Measurements from ENCODE around the gene HELZ.
A peak's percentile ranks its signal among the peaks of the same experiment; 100 is the strongest.
"Not testable (repeated sequence)": the region's sequence is repeated elsewhere in the genome, so short reads cannot be mapped to it uniquely, and the experiment has no call there.

Gene HELZ

GRCh38 chr17:67245073-67245693 lies at the start of gene HELZ:
Gene HELZ, minus strand, starts transcription at chr17:67245196. Its CDS starts 26,392 bp downstream, at chr17:67218804.
- DNase-seq (ENCODE audit: low spot score) = peak; percentile 82

- DNase-seq (ENCODE audit: low spot score) = peak; percentile 74
Observed at GRCh38 chr17:67293251-67294203, 48.5 kb upstream of the HELZ start.

GRCh38 chr17:67290711-67291291 lies 45.8 kb upstream of the HELZ start:
- DNase-seq (ENCODE audit: low spot score) = no peak

GRCh38 chr17:67290244-67290643 lies 45.2 kb upstream of the HELZ start:
- no peak for DNase-seq (ENCODE audit: low spot score)

- DNase-seq (ENCODE audit: low spot score) = no peak
Observed at GRCh38 chr17:67289181-67289876, 44.3 kb upstream of the HELZ start.

- DNase-seq (ENCODE audit: low spot score) = not testable (repeated sequence)
Observed at GRCh38 chr17:67286826-67287225, 41.8 kb upstream of the HELZ start.

- no peak for DNase-seq (ENCODE audit: low spot score)
Observed at GRCh38 chr17:67285360-67285759, 40.4 kb upstream of the HELZ start.

- DNase-seq (ENCODE audit: low spot score) = no peak
Observed at GRCh38 chr17:67283731-67284516, 38.9 kb upstream of the HELZ start.

- DNase-seq (ENCODE audit: low spot score) = no peak
Observed at GRCh38 chr17:67281743-67282142, 36.7 kb upstream of the HELZ start.

- DNase-seq (ENCODE audit: low spot score) = no peak
Observed at GRCh38 chr17:67281053-67281452, 36.1 kb upstream of the HELZ start.

- no peak for DNase-seq (ENCODE audit: low spot score)
Observed at GRCh38 chr17:67280279-67280678, 35.3 kb upstream of the HELZ start.

GRCh38 chr17:67279115-67279514 lies 34.1 kb upstream of the HELZ start:
- no peak for DNase-seq (ENCODE audit: low spot score)

GRCh38 chr17:67278363-67278762 lies 33.4 kb upstream of the HELZ start:
- no peak for DNase-seq (ENCODE audit: low spot score)

- no peak for DNase-seq (ENCODE audit: low spot score)
Observed at GRCh38 chr17:67276075-67276474, 31.1 kb upstream of the HELZ start.

- DNase-seq (ENCODE audit: low spot score) = no peak
Observed at GRCh38 chr17:67274466-67274865, 29.5 kb upstream of the HELZ start.

GRCh38 chr17:67273900-67274299 lies 28.9 kb upstream of the HELZ start:
- no peak for DNase-seq (ENCODE audit: low spot score)

GRCh38 chr17:67272312-67273047 lies 27.5 kb upstream of the HELZ start:
- no peak for DNase-seq (ENCODE audit: low spot score)

GRCh38 chr17:67271187-67271586 lies 26.2 kb upstream of the HELZ start:
- DNase-seq (ENCODE audit: low spot score) = not testable (repeated sequence)

- no peak for DNase-seq (ENCODE audit: low spot score)
Observed at GRCh38 chr17:67270416-67270815, 25.4 kb upstream of the HELZ start.

- DNase-seq (ENCODE audit: low spot score) = no peak
Observed at GRCh38 chr17:67266496-67266895, 21.5 kb upstream of the HELZ start.
